ENCODE data around the gene LRRC15.

The LRRC15 gene

GRCh38 chr3:194330160-194330559 lies 39.4 kb downstream of the LRRC15 start:
- H3K27me3 ChIP-seq (ENCODE audit: low read length) = no peaks in the 10 kb centered on the region
- no peaks in the 10 kb centered on the region for H4K20me1 ChIP-seq (ENCODE audit: low read depth, low read length)
- no peak overlapping the region for H3K9ac ChIP-seq (ENCODE audit: low read length)
- no peaks in the 10 kb centered on the region for H3K36me3 ChIP-seq (ENCODE audit: low read length)
- peaks cover 14% of the 10 kb centered on the region for H3K9me3 ChIP-seq (ENCODE audit: insufficient read depth, low read length)
- H2AFZ ChIP-seq (ENCODE audit: low read depth, low read length, severe bottlenecking) = no peak overlapping the region
- H3K9me2 ChIP-seq (replicated peaks; ENCODE audit: insufficient read depth, low read length) = no peaks in the 10 kb centered on the region
- no peak overlapping the region for H3K4me3 ChIP-seq (ENCODE audit: insufficient read depth, low read length, poor library complexity, severe bottlenecking)
- H3F3A ChIP-seq (ENCODE audit: insufficient read depth) = peaks cover 8% of the 10 kb centered on the region
- no peaks in the 10 kb centered on the region for H3K79me2 ChIP-seq (ENCODE audit: insufficient read depth, low read length)
- H3K4me2 ChIP-seq (ENCODE audit: low read depth, low read length, poor library complexity, severe bottlenecking) = no peak overlapping the region
- no peak overlapping the region for H3K27ac ChIP-seq (ENCODE audit: low read depth, low read length)
- TF ChIP-seq, protein P1, sequence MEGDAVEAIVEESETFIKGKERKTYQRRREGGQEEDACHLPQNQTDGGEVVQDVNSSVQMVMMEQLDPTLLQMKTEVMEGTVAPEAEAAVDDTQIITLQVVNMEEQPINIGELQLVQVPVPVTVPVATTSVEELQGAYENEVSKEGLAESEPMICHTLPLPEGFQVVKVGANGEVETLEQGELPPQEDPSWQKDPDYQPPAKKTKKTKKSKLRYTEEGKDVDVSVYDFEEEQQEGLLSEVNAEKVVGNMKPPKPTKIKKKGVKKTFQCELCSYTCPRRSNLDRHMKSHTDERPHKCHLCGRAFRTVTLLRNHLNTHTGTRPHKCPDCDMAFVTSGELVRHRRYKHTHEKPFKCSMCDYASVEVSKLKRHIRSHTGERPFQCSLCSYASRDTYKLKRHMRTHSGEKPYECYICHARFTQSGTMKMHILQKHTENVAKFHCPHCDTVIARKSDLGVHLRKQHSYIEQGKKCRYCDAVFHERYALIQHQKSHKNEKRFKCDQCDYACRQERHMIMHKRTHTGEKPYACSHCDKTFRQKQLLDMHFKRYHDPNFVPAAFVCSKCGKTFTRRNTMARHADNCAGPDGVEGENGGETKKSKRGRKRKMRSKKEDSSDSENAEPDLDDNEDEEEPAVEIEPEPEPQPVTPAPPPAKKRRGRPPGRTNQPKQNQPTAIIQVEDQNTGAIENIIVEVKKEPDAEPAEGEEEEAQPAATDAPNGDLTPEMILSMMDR (IDR thresholded peaks at IDR 0.05; ENCODE audit: insufficient read depth, low read length, poor library complexity, severe bottlenecking) = no peak
- TF ChIP-seq EZH2phosphoT487 (conservative IDR thresholded peaks at IDR 0.05; ENCODE audit: low read length) = no peak

DNA sequence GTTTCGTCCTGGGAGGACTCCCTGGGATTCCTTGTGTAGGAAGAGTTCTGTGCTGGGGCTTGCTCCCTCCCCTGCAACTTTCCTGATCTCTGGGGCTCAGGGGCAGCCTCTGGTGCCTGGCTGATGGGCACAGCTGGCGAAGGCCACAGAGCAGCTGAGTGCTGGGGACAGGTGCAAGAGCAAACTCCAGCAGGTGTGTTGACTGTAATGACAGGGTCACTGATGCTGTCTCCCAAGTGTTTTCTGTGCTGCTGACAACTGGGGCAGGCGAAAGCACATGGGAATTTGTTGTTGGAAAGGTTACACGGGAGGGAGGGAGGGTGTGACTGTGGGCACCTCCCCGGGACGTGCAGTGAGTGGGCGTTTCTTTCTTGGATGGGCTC lies 40.0 kb downstream of the LRRC15 start:
- Histone ChIP-seq H3K4me3 (ENCODE audit: insufficient read depth, low read length, poor library complexity, severe bottlenecking) (no peak overlapping the region), H2AFZ (ENCODE audit: low read depth, low read length, severe bottlenecking) (no peak overlapping the region), H3K9ac (ENCODE audit: low read length) (no peak overlapping the region), H3K4me2 (ENCODE audit: low read depth, low read length, poor library complexity, severe bottlenecking) (no peak overlapping the region), H3K9me2 (replicated peaks; ENCODE audit: insufficient read depth, low read length) (no peaks in the 10 kb centered on the region), H4K20me1 (ENCODE audit: low read depth, low read length) (no peaks in the 10 kb centered on the region), H3K9me3 (ENCODE audit: insufficient read depth, low read length) (peaks cover 20% of the 10 kb centered on the region), H3K27me3 (ENCODE audit: low read length) (no peaks in the 10 kb centered on the region), H3F3A (ENCODE audit: insufficient read depth) (peaks cover 13% of the 10 kb centered on the region), H3K79me2 (ENCODE audit: insufficient read depth, low read length) (no peaks in the 10 kb centered on the region), H3K27ac (ENCODE audit: low read depth, low read length) (no peak overlapping the region), H3K36me3 (ENCODE audit: low read length) (no peaks in the 10 kb centered on the region)
- TF ChIP-seq, protein P1 (IDR thresholded peaks at IDR 0.05; ENCODE audit: insufficient read depth, low read length, poor library complexity, severe bottlenecking) = no peak
- TF ChIP-seq EZH2phosphoT487 (conservative IDR thresholded peaks at IDR 0.05; ENCODE audit: low read length) = no peak

DNA sequence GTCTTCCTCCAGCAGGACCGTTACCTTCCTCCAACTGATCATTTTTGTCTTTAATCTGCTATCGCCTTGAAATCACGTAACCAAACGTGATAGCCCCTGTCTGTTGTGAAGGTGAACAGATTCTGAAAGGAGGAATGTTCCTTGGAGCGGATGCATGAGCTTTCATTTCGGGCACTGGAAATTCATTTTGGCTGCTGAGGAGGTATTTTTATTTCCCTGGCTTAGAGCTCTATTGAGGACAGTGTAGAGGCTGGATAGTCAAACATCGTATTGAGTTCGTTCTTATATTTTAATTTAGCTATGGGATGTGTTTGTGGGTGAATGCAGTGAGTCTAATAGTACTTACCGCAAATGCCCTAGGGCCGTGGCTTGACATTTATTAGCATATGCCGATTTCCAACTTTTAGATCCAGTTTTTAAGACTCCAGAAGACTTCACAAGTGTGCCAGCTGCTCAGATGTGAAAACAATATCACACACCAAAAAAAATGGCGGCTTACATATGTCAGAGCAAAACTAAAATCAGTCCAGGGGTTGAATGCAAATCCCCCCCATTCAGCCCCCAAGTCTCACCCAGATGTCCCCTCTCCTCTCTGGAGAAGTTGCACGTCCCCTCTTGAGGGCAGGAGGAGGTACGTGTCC lies 40.5 kb downstream of the LRRC15 start:
- H3K27ac ChIP-seq (ENCODE audit: low read depth, low read length) = no peak overlapping the region
- H4K20me1 ChIP-seq (ENCODE audit: low read depth, low read length) = no peaks in the 10 kb centered on the region
- no peaks in the 10 kb centered on the region for H3K36me3 ChIP-seq (ENCODE audit: low read length)
- H3K79me2 ChIP-seq (ENCODE audit: insufficient read depth, low read length) = no peaks in the 10 kb centered on the region
- no peak overlapping the region for H3K4me2 ChIP-seq (ENCODE audit: low read depth, low read length, poor library complexity, severe bottlenecking)
- H2AFZ ChIP-seq (ENCODE audit: low read depth, low read length, severe bottlenecking) = no peak overlapping the region
- H3K4me3 ChIP-seq (ENCODE audit: insufficient read depth, low read length, poor library complexity, severe bottlenecking) = no peak overlapping the region
- H3K9me2 ChIP-seq (replicated peaks; ENCODE audit: insufficient read depth, low read length) = no peaks in the 10 kb centered on the region
- no peak overlapping the region for H3K9ac ChIP-seq (ENCODE audit: low read length)
- TF ChIP-seq, protein P1 (IDR thresholded peaks at IDR 0.05; ENCODE audit: insufficient read depth, low read length, poor library complexity, severe bottlenecking) = no peak
- no peak for TF ChIP-seq EZH2phosphoT487 (conservative IDR thresholded peaks at IDR 0.05; ENCODE audit: low read length)
- H3F3A ChIP-seq (ENCODE audit: insufficient read depth) = peaks cover 13% of the 10 kb centered on the region
- H3K27me3 ChIP-seq (ENCODE audit: low read length) = no peaks in the 10 kb centered on the region
- H3K9me3 ChIP-seq (ENCODE audit: insufficient read depth, low read length) = peaks cover 20% of the 10 kb centered on the region
